Parathyroid adenoma (tissue), 2 donors: Measurements from ENCODE around the gene NOX5.

ENCODE experiments used
- H2AFZ ChIP-seq: fragments of 300-600 bp; sonication (generic); one replicate; pipeline ENCODE4 v1.7.0; 2017; ENCODE audit warnings: antibody characterized with exemption, mild to moderate bottlenecking
- H3K27ac ChIP-seq: fragments of 300-600 bp; sonication (generic); one replicate; pipeline ENCODE4 v1.7.0; 2017
- H3K27me3 ChIP-seq: fragments of 300-600 bp; sonication (generic); one replicate; pipeline ENCODE4 v1.7.0; 2017; ENCODE audit warnings: low read length; ENCODE audit not compliant: control insufficient read depth, insufficient read depth
- H3K36me3 ChIP-seq: fragments of 300-600 bp; sonication (generic); one replicate; pipeline ENCODE4 v1.7.0; 2017; ENCODE audit warnings: low read length; ENCODE audit not compliant: control insufficient read depth, insufficient read depth
- H3K4me1 ChIP-seq: fragments of 300-600 bp; sonication (generic); one replicate; pipeline ENCODE4 v1.7.0; 2017; ENCODE audit warnings: control low read depth
- H3K4me2 ChIP-seq: fragments of 300-600 bp; sonication (generic); one replicate; pipeline ENCODE4 v1.7.0; 2017; ENCODE audit warnings: low read length
- H3K4me3 ChIP-seq: fragments of 300-600 bp; sonication (generic); one replicate; pipeline ENCODE4 v1.7.0; 2017; ENCODE audit warnings: low read depth, low read length
- H3K79me2 ChIP-seq: fragments of 300-600 bp; sonication (generic); one replicate; pipeline ENCODE4 v1.7.0; 2017; ENCODE audit warnings: control low read depth
- H3K9ac ChIP-seq: fragments of 300-600 bp; sonication (generic); one replicate; pipeline ENCODE4 v1.7.0; 2017; ENCODE audit warnings: mild to moderate bottlenecking
- H3K9me3 ChIP-seq: fragments of 300-600 bp; sonication (generic); one replicate; pipeline ENCODE4 v1.7.0; 2017; ENCODE audit warnings: low read length; ENCODE audit not compliant: control insufficient read depth
- CTCF ChIP-seq: fragments of 300-600 bp; sonication (generic); IDR thresholded peaks from one replicate; pipeline ENCODE4 v1.7.0; 2017; ENCODE audit warnings: antibody characterized with exemption, mild to moderate bottlenecking
- donor health status: primary hyperparathyroidism.

The NOX5 gene

GRCh38 chr15:69036826-69037225, 22.3 kb downstream of the NOX5 start:
- H3K27ac ChIP-seq, result no peak overlapping the region
- H3K4me1 ChIP-seq, result peaks cover 5% of the 10 kb centered on the region
- H3K9ac ChIP-seq, result no peak overlapping the region
- no peak overlapping the region for H2AFZ ChIP-seq
- no peak overlapping the region for H3K4me2 ChIP-seq
- H3K27me3 ChIP-seq, result no peaks in the 10 kb centered on the region
- H3K4me3 ChIP-seq, result no peak overlapping the region
- no peak for TF ChIP-seq CTCF
- H3K79me2 ChIP-seq, result no peaks in the 10 kb centered on the region
- no peaks in the 10 kb centered on the region for H3K9me3 ChIP-seq
- no peaks in the 10 kb centered on the region for H3K36me3 ChIP-seq

- H3K4me2 ChIP-seq, result no peak overlapping the region
- no peaks in the 10 kb centered on the region for H3K27me3 ChIP-seq
- peaks cover 5% of the 10 kb centered on the region for H3K4me1 ChIP-seq
- H3K9ac ChIP-seq, result no peak overlapping the region
- H3K36me3 ChIP-seq, result no peaks in the 10 kb centered on the region
- no peak for TF ChIP-seq CTCF
- no peaks in the 10 kb centered on the region for H3K9me3 ChIP-seq
- no peaks in the 10 kb centered on the region for H3K79me2 ChIP-seq
- H2AFZ ChIP-seq, result no peak overlapping the region
- H3K4me3 ChIP-seq, result no peak overlapping the region
- no peak overlapping the region for H3K27ac ChIP-seq
Observed at GRCh38 chr15:69037482-69037881, 23.0 kb downstream of the NOX5 start.

GRCh38 chr15:69037977-69038376, 23.5 kb downstream of the NOX5 start:
- no peak overlapping the region for H3K9ac ChIP-seq
- H3K79me2 ChIP-seq, result no peaks in the 10 kb centered on the region
- no peak overlapping the region for H3K27ac ChIP-seq
- TF ChIP-seq CTCF, result no peak
- H3K4me2 ChIP-seq, result no peak overlapping the region
- no peak overlapping the region for H2AFZ ChIP-seq
- peaks cover 5% of the 10 kb centered on the region for H3K4me1 ChIP-seq
- H3K4me3 ChIP-seq, result no peak overlapping the region
- no peaks in the 10 kb centered on the region for H3K36me3 ChIP-seq
- no peaks in the 10 kb centered on the region for H3K27me3 ChIP-seq
- no peaks in the 10 kb centered on the region for H3K9me3 ChIP-seq

- no peak overlapping the region for H2AFZ ChIP-seq
- no peaks in the 10 kb centered on the region for H3K27me3 ChIP-seq
- no peak overlapping the region for H3K4me3 ChIP-seq
- TF ChIP-seq CTCF, result no peak
- H3K4me2 ChIP-seq, result no peak overlapping the region
- H3K27ac ChIP-seq, result no peak overlapping the region
- H3K79me2 ChIP-seq, result no peaks in the 10 kb centered on the region
- H3K4me1 ChIP-seq, result peaks cover 5% of the 10 kb centered on the region
- H3K36me3 ChIP-seq, result no peaks in the 10 kb centered on the region
- H3K9me3 ChIP-seq, result no peaks in the 10 kb centered on the region
- no peak overlapping the region for H3K9ac ChIP-seq
Observed at GRCh38 chr15:69038508-69038907, 24.0 kb downstream of the NOX5 start.

GRCh38 chr15:69039516-69040225, 25.2 kb downstream of the NOX5 start:
- Histone ChIP-seq H3K36me3 (no peaks in the 10 kb centered on the region), H3K9me3 (no peaks in the 10 kb centered on the region), H3K9ac (no peak overlapping the region), H3K27ac (no peak overlapping the region), H3K4me3 (no peak overlapping the region), H2AFZ (no peak overlapping the region), H3K4me1 (peaks cover 5% of the 10 kb centered on the region), H3K4me2 (no peak overlapping the region), H3K79me2 (no peaks in the 10 kb centered on the region), H3K27me3 (no peaks in the 10 kb centered on the region)
- no peak for TF ChIP-seq CTCF
